NCI-H2196 (cell line): Measurements from ENCODE around the gene IKBKG.
"Not testable (repeated sequence)": the region's sequence is repeated elsewhere in the genome, so short reads cannot be mapped to it uniquely, and the experiment has no call there.

Experiments
- DNase-seq: peaks from one replicate; lab custom pipeline; 2025; ENCODE audit not compliant: unreplicated experiment; lab: John Stamatoyannopoulos, UW

Gene IKBKG

DNA sequence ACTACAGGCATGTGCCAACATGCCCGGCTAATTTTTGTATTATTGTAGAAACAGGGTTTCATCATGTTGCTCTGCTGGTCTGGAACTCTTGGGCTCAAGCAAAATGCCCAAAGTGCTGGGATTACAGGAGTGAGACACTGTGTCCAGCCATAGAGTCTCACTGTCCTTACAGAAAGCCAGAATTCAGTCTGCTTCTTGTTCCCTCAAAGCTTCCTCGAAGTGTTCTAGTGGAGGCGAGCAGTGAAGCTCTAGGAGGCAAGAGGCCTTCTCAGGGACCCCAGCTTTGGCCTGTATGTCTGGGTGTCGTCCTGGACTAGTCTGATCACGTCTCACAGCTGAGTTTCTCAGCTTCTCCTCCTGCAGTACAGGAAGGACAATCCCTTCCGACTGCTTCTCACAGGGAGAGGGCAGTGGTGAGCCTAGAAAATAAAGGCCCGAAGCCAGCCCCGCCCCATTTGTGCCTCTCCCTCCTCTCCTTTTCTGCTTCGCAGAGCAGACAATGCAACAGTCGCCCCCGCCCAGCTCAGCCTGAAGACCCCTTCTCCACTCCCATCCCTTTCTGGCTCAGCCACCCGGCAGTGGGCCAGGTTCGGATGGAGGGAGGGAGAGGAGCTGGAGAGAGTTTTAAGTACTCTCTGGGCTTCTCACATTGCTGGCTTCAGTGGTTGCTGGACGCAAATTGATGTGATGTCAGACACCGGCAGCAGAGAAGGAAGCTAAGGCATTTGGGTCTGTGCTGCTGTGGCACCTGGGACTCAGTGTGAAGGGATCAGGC is 20.3 kb upstream of the IKBKG start:
- DNase-seq, result peak; percentile 68

- no peak for DNase-seq
These were observed 18.2 kb upstream of the IKBKG start for GRCh38 chrX:154529206-154529612.

GRCh38 chrX:154530286-154530685 is 17.1 kb upstream of the IKBKG start:
- DNase-seq, result no peak

DNA sequence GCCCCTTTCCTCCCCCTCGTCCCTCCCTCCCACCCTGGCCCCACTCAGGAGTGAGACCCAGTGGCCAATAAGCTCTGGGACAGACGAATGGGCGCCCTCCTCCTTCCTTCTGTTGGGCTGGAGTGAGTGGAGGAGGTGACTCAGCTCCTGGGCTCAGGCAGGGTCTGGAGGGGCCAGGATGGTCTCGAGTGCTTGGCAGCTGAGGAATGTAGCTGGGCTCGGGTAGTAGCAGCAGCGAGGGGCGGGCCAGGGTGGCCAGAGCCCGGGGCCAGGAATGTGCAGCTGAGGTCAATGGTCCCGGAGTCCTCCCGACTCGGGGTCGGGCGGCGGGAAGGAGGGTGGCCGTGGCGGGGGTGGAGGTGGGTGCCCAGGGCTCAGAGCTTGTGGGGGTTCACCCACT is 15.8 kb upstream of the IKBKG start:
- DNase-seq, result no peak

DNA sequence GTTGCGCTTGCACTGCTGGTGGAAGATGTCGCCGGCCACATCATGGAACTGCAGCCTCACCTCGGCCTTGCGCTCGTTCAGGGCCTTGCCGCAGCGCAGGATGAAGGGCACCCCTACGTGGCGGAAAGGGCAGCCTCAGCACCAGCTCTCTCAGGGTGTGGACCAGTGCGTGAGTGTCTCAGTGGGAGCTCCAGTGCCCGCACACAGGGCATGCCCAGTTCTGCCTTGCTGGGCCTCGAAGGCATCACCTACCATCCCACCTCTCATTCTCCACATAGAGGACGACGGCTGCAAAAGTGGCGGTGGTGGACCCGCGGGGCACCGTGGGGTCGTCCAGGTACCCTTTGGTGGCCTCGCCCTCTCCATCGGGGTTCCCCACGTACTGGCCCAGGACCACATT is 14.7 kb upstream of the IKBKG start:
- no peak for DNase-seq

DNA sequence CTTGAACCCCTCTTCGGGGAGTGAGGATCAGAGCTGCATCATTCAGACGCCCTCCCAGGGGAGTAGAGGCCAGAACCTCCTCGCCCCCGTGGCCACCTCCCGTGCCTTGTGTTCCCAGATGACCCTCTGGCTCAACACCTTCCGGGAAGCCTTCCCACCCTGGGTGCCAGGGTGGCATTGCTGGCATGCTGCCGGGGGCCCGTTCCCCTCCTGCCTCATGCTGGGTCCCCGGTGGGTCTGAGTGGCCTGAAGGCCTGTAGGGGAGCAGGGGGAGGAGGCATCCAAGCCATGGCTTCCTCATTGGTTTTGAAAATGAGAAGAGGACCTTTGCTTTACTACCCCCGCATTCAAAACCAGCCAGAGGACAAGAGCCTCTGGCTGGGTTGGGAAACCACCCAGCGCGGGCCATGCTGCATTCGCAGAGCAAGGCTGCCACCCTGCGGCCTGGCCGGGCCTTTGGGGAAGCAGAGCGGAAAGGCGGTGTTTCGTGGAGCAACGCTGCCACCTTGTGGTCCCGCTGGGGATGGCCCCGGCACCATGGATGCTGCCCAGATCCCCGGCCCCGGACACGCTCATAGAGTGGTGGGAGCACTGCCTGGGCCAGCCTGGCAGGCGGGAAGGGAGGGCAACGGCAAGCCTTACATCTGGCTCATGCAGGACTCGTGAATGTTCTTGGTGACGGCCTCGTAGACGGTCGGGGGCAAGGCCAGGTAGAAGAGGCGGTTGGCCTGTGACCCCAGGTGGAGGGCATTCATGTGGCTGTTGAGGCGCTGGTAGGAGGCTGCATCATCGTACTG is 12.7 kb upstream of the IKBKG start:
- peak; percentile 77 for DNase-seq

GRCh38 chrX:154535892-154536291 is 11.5 kb upstream of the IKBKG start:
- DNase-seq, result no peak

GRCh38 chrX:154539077-154539476 is 8.3 kb upstream of the IKBKG start:
- no peak for DNase-seq

DNA sequence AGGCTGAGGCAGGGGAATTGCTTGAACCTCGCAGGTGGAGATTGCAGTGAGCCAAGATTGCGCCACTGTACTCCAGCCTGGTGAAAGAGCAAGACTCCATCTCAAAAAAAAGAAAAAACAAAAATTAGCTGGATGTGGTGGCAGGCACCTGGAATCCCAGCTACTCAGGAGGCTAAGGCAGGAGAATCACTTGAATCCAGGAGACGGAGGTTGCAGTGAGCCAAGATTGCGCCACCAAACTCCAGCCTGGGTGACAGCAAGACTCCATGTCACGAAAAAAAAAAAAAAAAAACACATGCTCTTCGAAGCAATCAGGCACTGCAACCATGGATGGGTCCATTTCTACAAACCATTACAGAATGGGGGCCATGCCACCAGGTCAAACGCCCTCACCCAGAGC is 7.1 kb upstream of the IKBKG start:
- not testable (repeated sequence) for DNase-seq

DNA sequence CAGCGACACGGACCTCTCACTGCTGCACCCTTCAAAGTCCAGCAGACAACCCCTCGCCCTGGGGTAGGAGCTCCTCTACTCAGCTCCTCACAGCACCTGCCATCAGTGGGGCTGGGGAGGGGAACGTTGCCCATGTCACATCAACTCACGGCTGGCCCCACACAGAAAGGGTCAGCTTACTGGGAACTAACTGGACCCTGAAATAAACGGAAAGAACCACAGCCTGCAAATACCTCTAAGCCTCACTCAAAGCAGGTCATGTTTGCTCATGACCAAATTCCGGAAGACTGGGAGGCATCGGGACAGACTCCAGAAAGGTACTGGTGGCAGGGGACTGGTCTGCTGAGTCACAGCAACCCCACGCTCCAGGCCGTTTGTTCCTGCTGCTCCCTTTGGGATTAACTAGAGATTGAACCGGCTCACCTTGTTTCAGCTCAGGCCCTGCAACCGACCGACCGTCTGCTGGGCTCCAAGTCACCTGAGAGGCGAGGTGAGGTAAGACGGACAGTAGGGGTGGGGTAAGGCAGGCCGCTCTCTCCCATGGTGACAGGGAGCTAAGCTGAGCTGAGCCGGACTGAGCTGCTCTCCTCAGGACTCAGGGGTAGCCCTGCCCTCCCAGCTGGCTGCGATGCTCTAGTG is 6.4 kb upstream of the IKBKG start:
- no peak for DNase-seq

- no peak for DNase-seq
These were observed 5.9 kb upstream of the IKBKG start for GRCh38 chrX:154541589-154541895.

GRCh38 chrX:154541896-154542722 is 5.3 kb upstream of the IKBKG start:
- DNase-seq, result peak; percentile 21

GRCh38 chrX:154542723-154543424 is 4.5 kb upstream of the IKBKG start:
- no peak for DNase-seq

DNA sequence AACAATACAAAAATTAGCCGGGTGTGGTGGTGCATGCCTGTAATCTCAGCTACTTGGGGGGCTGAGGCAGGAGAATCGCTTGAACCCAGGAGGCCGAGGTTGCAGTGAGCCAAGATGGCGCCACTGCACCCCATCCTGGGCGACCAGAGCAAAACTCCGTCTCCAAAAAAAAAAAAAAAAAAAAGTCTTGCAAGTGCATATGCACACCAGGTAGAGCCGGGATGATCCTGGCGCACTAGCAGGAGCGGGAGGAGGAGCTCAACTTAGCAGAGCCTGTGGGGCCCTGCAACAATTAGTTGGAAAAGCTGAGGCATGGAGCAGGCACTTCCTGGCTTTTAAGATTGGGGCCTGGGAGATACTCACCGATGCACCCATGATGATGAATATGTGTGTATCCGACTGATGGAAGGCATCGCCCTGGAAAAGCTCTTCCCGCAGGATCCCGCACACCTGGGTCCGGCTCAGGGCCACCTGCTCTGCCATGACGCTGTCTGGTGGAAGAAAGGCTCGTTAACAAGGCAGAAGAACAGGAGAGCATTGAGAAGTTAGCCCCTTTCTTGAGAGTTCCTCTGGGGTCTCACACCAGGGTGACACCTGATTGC is 1.6 kb upstream of the IKBKG start:
- no peak for DNase-seq

- peak; percentile 55 for DNase-seq
These were observed 821 bp upstream of the IKBKG start, which contains the start of gene G6PD for GRCh38 chrX:154546354-154547244. TSS of gene G6PD (minus strand) at chrX:154546846. CDS start at chrX:154546155, 691 bp downstream.

DNA sequence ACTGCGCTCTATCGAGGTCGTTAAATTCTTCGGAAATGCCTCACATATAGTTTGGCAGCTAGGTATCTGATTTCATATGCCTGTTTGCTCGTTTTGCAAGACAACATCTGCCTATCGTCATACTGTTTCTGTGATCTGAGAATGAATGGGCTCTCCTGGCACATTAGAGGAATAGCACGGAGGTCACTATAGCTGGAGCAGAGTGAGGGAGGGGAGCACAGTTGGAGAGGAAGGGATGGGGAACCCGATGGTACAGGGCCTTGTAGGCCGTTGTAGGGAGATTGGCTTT is 552 bp downstream of the IKBKG start:
- no peak for DNase-seq

DNA sequence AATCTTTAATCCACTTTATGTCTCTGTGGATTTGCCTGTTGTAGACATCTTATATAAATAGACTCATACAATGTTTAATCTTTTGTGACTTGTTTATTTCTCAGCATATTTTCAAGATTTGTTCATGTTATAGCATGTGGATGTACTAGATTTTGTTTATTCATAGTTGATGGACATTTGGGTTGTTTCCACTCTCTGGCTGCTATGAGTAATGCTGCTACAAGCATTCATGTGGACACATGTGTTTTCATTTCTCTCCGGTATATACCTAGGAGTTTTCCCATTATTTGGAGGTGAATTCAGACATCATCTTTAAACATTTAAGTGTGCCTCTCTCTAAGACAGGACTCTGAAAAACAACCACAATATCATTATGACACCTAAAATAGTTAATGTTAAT is 2.3 kb downstream of the IKBKG start:
- DNase-seq, result no peak

DNA sequence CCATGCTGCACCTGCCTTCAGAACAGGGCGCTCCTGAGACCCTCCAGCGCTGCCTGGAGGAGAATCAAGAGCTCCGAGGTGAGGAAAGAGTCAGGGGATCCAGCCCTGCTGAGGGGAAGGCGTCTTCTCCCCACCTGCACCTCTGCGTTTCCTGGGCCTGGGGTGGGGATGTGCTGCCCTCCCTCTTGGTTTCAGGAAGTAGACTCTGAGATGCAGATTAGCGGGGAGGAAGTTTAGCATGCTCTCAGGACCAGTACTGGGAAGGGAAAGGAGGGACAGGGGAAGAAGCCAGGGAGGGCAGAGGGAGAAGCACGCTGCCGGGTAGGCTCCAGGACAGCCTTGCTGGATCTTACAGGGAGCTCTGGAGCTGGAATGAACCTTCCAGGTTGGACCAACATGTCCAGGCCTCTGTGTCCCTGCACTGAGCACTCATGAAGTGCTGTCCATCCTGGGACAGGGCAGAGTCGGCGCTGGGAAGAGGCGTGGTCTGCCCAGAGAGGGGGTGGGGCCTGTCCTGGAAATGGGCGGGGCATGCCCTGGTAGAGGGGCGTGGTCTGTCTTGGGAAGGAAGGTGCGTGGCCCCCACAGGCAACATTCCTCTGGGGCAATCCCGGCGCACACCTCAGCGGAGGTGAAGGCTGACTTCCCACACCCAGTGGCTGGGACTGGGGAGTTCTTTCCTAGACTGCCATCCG is 4.8 kb downstream of the IKBKG start:
- DNase-seq, result not testable (repeated sequence)
